Measurements from ENCODE around the gene NCKAP5L. TPM values are rescaled to one million over a fixed set of nuclear protein-coding genes. Genes with fewer than 3 reads are reported as not detected.

NCKAP5L gene
- total RNA-seq, 1 donor, result 24.8 TPM

DNA sequence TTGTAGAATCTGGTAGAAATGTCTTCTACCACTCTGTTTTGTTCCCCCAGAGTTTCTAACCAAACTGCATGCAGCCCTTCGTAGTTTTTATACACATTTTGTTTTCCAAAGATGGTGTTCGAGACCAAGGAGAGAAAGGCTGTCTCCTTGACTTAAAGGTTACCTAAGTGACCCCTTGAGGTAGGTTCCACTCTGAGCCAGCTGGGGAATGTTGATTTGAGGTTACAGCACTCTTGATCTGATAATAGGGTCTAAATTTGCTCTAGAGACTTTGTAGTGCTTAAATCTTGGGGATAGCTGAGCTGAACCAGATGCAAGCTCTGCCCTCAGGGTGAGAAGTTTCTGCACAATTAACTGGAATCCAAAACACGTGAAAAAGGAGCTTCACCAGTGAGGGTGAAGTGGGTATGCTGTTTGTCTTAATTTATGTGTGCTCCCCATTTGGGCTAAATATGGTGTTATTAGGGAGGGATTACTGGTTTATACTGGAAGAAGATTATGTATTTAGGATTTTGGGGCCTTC is 83.8 kb downstream of the NCKAP5L start:
- DNase-seq (ENCODE audit: low read depth in 2 of 3, low spot score in 2 of 3), result no peak

DNA sequence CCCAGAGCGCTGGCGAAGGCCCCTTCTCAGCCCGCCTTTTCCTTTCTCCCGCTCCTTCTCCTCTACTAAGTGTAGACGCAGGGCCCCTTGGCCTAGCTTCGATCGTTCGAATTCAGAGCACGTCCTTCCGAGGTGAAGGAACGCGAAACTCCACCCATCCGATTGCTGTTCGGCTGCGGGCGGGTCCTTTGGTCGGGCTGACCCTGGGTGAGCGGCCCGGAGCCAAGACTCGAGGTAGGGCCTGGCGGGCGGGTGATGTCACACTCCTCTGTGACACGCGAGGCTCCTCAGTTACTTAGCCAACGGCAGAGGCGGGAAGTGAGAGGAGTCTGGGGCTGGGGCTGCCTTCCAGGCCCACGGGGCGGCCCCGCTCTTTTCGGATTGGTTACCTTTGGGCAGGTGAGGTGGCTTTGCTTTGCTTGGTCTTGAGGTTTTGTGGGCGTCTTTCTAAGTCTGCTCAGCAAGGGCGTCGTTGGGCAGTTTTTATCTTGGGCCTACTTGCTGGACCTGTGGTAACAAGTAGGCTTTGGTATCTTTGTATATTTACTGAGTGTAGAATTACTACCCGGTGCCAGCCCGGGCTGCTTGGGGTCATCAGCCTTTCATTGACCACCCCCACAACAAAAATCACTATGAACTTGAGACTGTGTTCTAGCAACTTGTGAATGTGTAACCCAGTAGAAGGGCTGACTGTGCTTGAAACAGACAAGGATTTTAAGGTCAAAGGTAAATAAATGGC is 86.2 kb downstream of the NCKAP5L start:
- DNase-seq (ENCODE audit: low read depth in 2 of 3, low spot score in 2 of 3), result peak; percentile 71 to 92 (median 85)

Small RNA genes within 50 kb of the gene (small RNA-seq; reads per million reads assigned to genes)
- not detected for gene LSM6P2

Other genes starting within 250 kb of the NCKAP5L start
- gene FAM186B, start 222.8 kb downstream of the NCKAP5L start, total RNA-seq, result 0.27 TPM
- gene PRPF40B, start 204.9 kb downstream of the NCKAP5L start, total RNA-seq, result 5.4 TPM
- 22.4 TPM for gene FMNL3, start 121.0 kb downstream of the NCKAP5L start, total RNA-seq
- 230 TPM for gene TMBIM6, start 86.9 kb downstream of the NCKAP5L start, total RNA-seq
- gene BCDIN3D, start 14.7 kb upstream of the NCKAP5L start, total RNA-seq, result 3.2 TPM
- under 0.01 TPM for gene FAIM2, start 75.5 kb upstream of the NCKAP5L start, total RNA-seq
- gene AQP2, start 122.3 kb upstream of the NCKAP5L start, total RNA-seq, result under 0.01 TPM
- gene AQP5, start 133.5 kb upstream of the NCKAP5L start, total RNA-seq, result not detected
- under 0.01 TPM for gene AQP6, start 144.5 kb upstream of the NCKAP5L start, total RNA-seq
- gene RACGAP1, start 197.1 kb upstream of the NCKAP5L start, total RNA-seq, result 9.4 TPM
- gene ASIC1, start 229.2 kb upstream of the NCKAP5L start, total RNA-seq, result not detected

All from hematopoietic multipotent progenitor cell (in vitro differentiated cells).